T-helper 1 cell treated with Interleukin-12 subunit alpha and Interleukin-12 subunit beta and Interleukin-4 antibody, amounts not matched to agents 30 μg/mL and 1 μg/mL, for 36 hours (primary cell): ENCODE data around the gene COL7A1.
A peak's percentile ranks its signal among the peaks of the same experiment; 100 is the strongest.
"Not testable (repeated sequence)": the region's sequence is repeated elsewhere in the genome, so short reads cannot be mapped to it uniquely, and the experiment has no call there.

Source experiments
- H3K27ac Mint-ChIP-seq: one replicate; pipeline ENCODE4 v1.8.0; 2021; ENCODE audit warnings: mild to moderate bottlenecking, mixed read lengths
- H3K27me3 Mint-ChIP-seq: one replicate; pipeline ENCODE4 v1.8.0; 2021; ENCODE audit warnings: low read depth, mixed read lengths
- H3K36me3 Mint-ChIP-seq: one replicate; pipeline ENCODE4 v1.8.0; 2021; ENCODE audit warnings: low read depth, mixed read lengths
- H3K4me1 Mint-ChIP-seq: one replicate; pipeline ENCODE4 v1.8.0; 2021; ENCODE audit warnings: low read depth, mixed read lengths
- H3K4me3 Mint-ChIP-seq: one replicate; pipeline ENCODE4 v1.8.0; 2021; ENCODE audit warnings: mild to moderate bottlenecking, moderate library complexity, mixed read lengths
- H3K9me3 Mint-ChIP-seq: one replicate; pipeline ENCODE4 v1.8.0; 2021; ENCODE audit warnings: mixed read lengths

Gene COL7A1

DNA sequence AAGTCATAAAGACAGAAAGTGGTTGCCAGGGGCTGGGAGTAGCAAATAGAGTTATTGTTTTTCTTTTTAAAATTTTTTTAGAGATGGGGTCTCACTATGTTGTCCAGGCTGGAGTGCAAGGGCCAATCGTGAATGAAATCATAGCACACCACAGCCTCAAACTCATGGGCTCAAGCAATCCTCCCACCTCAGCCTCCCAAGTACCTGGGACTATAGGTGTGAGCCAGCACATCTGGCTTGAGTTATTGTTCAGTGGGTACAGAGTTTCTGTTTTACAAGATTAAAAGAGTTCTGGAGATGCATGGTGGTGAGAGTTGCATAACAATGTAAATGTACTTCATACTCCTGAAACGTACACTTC is 62.2 kb downstream of the COL7A1 start:
- H3K4me3 Mint-ChIP-seq = no peak overlapping the region
- peaks cover 42% of the 10 kb centered on the region for H3K36me3 Mint-ChIP-seq
- H3K4me1 Mint-ChIP-seq = peaks cover 7% of the 10 kb centered on the region
- no peaks in the 10 kb centered on the region for H3K9me3 Mint-ChIP-seq
- H3K27me3 Mint-ChIP-seq = no peaks in the 10 kb centered on the region
- H3K27ac Mint-ChIP-seq = peak overlapping the region; percentile 49

DNA sequence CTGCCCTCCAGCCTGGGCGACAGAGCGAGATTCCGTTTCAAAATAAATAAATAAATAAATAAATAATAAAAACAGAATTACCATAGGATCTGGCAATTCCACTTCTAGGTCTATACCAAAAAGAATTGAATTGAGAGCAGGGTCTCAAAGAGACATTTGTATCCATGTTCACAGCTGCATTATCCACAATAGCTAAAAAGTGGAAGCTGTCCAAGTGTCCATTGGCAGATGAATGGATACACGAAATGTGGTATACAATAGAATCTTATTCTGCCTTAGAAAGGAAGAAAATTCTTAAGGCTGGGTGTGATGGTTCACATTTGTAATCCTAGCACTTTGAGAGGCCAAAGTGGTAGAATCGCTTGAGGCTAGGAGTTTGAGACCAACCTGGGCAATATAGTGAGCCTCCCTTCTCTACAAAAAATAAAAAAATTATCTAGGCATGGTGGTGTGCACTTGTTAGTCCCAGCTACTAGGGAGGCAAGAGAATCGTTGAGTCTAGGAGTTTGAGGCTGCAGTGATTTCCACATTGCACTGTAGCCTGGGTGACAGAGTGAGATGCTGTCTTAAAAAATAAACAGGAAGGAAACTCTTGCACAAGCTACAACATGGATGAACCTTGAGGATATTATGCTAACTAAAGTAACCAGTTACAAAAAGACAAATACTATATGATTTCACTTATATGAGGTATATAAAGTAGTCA is 62.7 kb downstream of the COL7A1 start:
- peaks cover 45% of the 10 kb centered on the region for H3K36me3 Mint-ChIP-seq
- H3K27ac Mint-ChIP-seq = peak overlapping the region; percentile 49
- H3K9me3 Mint-ChIP-seq = peaks cover under 1% of the 10 kb centered on the region
- no peaks in the 10 kb centered on the region for H3K27me3 Mint-ChIP-seq
- peaks cover 7% of the 10 kb centered on the region for H3K4me1 Mint-ChIP-seq
- H3K4me3 Mint-ChIP-seq = no peak overlapping the region

DNA sequence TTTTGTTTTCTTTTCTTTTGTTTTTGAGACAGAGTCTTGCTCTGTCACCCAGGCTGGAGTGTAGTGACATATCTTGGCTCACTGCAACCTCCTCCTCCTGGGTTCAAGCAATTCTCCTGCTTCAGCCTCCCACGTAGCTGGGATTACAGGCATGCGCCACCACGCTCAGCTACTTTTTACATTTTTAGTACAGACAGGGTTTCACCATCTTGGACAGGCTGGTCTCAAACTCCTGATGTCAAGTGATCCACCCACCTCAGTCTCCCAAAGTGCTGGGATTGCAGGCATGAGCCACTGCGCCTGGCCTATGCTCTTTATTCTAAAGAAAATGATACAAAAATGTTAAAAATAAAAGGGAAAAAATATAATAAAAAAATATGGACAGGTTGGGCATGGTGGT is 64.4 kb downstream of the COL7A1 start:
- not testable (repeated sequence) for H3K9me3 Mint-ChIP-seq, H3K27ac Mint-ChIP-seq, H3K4me1 Mint-ChIP-seq, H3K4me3 Mint-ChIP-seq, H3K27me3 Mint-ChIP-seq
- peaks cover 39% of the 10 kb centered on the region for H3K36me3 Mint-ChIP-seq

DNA sequence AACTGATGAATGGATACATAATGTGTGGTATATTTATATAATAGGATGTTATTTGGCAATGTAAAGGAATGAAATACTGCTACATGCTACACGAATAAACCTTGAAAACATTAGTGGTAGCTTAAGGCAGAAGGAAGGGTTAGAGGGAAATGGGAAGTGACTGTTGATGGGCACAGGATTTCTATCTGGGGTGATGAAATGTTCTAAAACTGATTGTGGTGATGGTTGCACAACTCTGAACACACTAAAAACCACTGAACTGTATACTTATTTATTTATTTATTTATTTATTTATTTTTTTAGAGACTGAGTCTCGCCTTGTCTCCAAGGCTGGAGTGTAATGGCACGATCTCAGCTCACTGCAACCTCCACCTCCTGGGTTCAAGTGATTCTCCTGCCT is 66.4 kb downstream of the COL7A1 start:
- Mint-ChIP-seq H3K27ac (no peak overlapping the region), H3K9me3 (peaks cover 7% of the 10 kb centered on the region), H3K36me3 (peaks cover 30% of the 10 kb centered on the region), H3K27me3 (no peaks in the 10 kb centered on the region), H3K4me3 (no peak overlapping the region), H3K4me1 (peaks cover 7% of the 10 kb centered on the region)

DNA sequence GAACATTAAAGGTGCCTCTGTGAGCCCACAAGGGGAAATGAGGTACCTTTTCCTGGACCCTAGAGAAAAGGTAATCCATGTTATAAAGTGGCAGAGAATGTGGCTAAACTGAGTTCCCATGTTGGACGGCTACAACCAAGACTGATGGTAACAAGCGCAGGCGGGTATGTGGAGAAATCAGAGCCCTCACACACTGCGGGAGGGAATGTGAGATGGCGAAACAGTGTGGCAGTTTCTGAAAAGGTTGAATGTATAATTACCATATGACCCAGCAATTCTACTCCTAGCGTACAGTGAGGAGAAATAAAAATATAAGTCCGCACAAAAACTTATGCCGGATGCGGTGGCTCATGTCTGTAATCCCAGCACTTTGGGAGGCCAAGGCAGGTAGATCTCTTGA is 67.1 kb downstream of the COL7A1 start:
- Mint-ChIP-seq H3K36me3 (peaks cover 30% of the 10 kb centered on the region), H3K27ac (no peak overlapping the region), H3K9me3 (peaks cover 7% of the 10 kb centered on the region), H3K27me3 (no peaks in the 10 kb centered on the region), H3K4me1 (peaks cover 7% of the 10 kb centered on the region), H3K4me3 (no peak overlapping the region)

DNA sequence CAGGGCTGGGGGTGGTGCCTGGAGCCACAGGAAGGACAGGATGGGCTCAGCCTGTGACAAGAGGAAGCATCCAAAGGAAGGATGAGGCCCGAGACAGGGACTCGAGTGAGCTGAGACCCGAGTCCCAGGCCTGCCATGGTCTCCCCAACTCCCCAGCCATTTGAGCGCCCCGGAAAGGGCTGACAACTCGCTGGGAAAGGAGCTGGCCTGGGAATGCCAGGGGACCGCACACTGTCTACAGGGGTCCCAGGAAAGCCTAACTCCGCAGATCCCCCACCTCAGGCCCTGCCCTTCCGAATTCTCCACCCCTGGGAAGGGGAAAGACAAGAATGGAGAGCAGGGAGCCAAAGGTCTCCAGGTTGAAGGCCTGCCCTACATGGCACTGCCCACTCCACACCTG is 70.2 kb downstream of the COL7A1 start:
- Mint-ChIP-seq H3K4me1 (peaks cover 10% of the 10 kb centered on the region), H3K27ac (no peak overlapping the region), H3K36me3 (peaks cover 26% of the 10 kb centered on the region), H3K27me3 (no peaks in the 10 kb centered on the region), H3K4me3 (no peak overlapping the region), H3K9me3 (peaks cover 7% of the 10 kb centered on the region)

DNA sequence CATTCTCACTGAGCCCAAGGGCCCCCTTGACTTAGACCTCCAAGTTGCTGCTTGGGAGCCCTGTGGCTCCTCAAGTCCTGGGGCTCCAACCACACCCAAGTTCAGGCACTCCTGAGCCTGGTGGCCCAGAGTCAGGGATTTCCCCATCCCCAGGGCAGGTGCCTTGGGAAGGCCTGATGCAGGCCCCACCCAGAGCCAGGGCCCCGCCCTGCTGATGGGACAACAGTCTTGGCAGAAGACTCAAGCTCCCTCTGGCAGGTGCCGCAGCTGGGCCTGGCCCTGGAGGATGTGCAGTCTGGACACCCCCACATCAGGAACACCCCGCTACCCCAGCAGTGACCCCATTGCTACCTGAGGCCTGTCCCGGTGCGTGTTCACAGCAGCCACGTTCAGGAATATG is 73.5 kb downstream of the COL7A1 start:
- no peak overlapping the region for H3K27ac Mint-ChIP-seq
- no peak overlapping the region for H3K4me3 Mint-ChIP-seq
- H3K27me3 Mint-ChIP-seq = no peaks in the 10 kb centered on the region
- peaks cover 34% of the 10 kb centered on the region for H3K4me1 Mint-ChIP-seq
- H3K36me3 Mint-ChIP-seq = peaks cover 12% of the 10 kb centered on the region
- no peaks in the 10 kb centered on the region for H3K9me3 Mint-ChIP-seq

DNA sequence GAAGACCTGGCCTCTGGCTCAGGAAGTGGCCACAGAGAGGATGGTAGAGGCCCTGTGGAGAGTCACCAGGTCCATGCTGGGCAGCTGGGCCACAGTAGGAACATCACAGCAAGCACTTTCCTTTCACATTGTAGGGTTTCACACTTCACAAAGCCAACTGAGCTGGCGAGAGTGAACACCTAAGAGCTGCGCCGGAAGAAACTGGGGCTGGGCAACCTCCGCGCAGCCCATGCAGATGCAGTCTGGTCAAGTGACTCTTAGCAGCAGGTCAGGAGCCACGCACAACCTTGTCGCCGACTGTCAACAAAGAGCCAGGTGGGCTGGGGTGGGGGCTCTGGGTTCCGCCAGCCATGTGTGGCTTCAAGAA is 75.9 kb downstream of the COL7A1 start:
- no peaks in the 10 kb centered on the region for H3K27me3 Mint-ChIP-seq
- peak overlapping the region; percentile 52 for H3K27ac Mint-ChIP-seq
- H3K4me3 Mint-ChIP-seq = no peak overlapping the region
- peaks cover 52% of the 10 kb centered on the region for H3K4me1 Mint-ChIP-seq
- no peaks in the 10 kb centered on the region for H3K9me3 Mint-ChIP-seq
- H3K36me3 Mint-ChIP-seq = peaks cover 8% of the 10 kb centered on the region

DNA sequence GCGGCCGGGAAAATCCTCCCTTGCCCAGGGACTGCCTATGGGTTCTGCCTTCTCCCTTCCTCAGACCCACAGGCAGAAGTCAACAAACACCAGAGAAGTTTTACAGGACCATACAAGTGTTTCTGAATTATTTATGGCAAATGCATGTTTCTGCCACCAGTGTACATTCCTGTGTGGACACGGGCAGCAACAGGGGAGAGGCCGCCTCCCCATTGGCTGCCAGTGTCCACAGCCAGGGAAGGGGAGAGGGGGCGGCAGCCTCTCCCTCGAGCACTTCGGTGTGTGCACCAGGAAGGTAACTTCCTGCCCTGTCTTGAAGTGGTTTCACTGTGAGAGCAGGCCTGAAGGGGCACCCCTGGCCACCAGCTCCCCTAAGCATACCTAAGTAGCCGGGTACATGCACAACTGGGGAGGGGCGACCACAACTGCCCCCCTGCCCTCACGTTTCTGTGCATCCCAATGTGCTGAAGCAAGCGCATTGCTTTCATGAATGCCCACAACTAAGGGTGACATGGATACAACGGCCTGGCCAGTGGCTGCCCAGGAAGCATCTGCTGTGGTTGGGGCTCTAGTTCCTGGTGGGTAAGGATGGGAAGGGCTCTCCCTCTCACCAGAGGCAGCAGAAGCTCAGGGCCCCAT is 76.4 kb downstream of the COL7A1 start:
- peaks cover 57% of the 10 kb centered on the region for H3K4me1 Mint-ChIP-seq
- H3K27me3 Mint-ChIP-seq = no peaks in the 10 kb centered on the region
- H3K4me3 Mint-ChIP-seq = no peak overlapping the region
- no peaks in the 10 kb centered on the region for H3K9me3 Mint-ChIP-seq
- H3K36me3 Mint-ChIP-seq = peaks cover 8% of the 10 kb centered on the region
- H3K27ac Mint-ChIP-seq = peak overlapping the region; percentile 67

DNA sequence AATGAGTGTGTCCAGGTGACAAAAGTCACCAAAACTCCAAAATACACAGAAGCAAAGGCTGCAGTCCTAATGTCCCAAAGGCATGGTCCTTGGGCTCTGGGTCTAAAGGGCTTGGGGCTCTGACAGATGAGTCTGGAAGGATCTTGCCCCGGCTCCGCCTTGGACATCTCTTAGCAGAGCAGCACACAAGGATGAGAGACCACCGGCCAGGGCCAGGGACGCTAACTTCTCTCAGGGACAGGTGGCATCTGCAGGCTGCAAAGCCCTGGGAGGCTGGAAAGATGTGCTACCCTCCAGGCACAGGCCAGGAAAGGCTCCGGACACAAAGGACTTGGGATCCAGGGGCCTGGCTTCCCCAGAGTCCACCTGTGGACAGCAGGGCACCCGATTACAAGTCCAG is 77.1 kb downstream of the COL7A1 start:
- Mint-ChIP-seq H3K36me3 (peaks cover 6% of the 10 kb centered on the region), H3K27me3 (no peaks in the 10 kb centered on the region), H3K9me3 (no peaks in the 10 kb centered on the region), H3K4me3 (no peak overlapping the region), H3K4me1 (peaks cover 58% of the 10 kb centered on the region), H3K27ac (peak overlapping the region; percentile 67)

DNA sequence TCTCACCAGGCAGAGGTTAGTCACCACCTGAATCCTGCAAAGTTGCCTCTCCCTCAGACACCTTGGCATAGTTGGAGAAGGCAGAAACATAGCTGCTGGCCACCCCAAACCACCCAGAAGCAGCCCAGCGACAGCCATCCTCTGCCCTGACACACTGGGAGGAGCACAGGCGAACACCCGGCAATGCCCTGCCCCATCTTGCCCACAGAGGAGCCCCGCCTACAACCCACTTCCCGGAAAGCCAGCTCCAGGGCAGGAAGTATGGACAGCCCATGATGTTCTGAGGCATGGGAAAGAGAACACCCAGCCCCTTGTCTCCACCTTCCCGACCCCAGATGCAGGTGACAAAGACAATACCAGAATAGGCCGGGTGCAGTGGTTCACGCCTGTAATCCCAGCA is 78.6 kb downstream of the COL7A1 start:
- no peak overlapping the region for H3K27ac Mint-ChIP-seq
- peaks cover 9% of the 10 kb centered on the region for H3K36me3 Mint-ChIP-seq
- H3K4me1 Mint-ChIP-seq = peaks cover 56% of the 10 kb centered on the region
- H3K9me3 Mint-ChIP-seq = no peaks in the 10 kb centered on the region
- peak overlapping the region; percentile 57 for H3K4me3 Mint-ChIP-seq
- H3K27me3 Mint-ChIP-seq = no peaks in the 10 kb centered on the region

DNA sequence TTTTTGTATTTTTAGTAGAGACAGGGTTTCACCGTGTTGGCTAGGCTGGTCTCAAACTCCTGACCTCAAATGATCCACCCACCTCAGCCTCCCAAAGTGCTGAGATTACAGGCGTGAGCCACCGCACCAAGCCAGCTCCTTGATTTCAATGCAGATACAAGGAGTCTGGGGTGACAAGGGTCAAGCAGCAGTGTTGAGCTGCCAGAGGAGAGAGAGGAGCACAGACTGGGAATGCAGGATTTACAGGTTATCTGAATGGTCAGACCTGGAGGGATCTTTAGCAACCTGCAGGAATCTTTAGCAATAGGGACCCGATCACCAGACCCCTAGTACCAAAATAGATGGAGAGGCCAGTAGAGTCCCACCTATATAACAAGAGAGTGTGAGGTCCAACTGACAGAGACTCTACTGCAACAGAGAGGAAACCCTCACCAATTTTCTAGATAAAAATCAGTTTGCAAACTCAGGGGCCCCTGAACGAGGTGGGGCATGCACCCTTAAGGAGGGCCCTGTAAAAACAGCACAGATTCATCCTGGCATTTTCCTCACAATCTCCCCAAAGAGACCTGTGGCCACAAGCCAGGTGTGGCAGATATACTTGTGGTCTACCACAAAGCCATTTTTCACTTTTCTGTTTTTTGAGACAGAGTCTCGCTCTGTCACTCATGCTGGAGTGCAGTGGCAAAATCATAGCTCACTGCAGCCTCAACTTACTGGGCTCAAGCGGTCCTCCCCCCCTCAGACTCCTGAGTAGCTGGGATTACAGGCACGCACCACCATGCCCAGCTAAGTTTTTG is 80.5 kb downstream of the COL7A1 start:
- Mint-ChIP-seq H3K27me3 (peaks cover 6% of the 10 kb centered on the region), H3K36me3 (peaks cover 7% of the 10 kb centered on the region), H3K9me3 (no peaks in the 10 kb centered on the region), H3K4me3 (peak overlapping the region; percentile 28), H3K4me1 (peaks cover 59% of the 10 kb centered on the region), H3K27ac (peak overlapping the region; percentile 55)
